ENCODE results near the gene CBX7. TPM values are rescaled to one million over a fixed set of nuclear protein-coding genes. Genes with fewer than 3 reads are reported as not detected.
A peak's percentile ranks its signal among the peaks of the same experiment; 100 is the strongest.

The CBX7 gene
- total RNA-seq, 2 experiments from 2014 or later: 48.6 to 49.1 TPM

GRCh38 chr22:39178206-39179111 lies 26.0 kb upstream of the CBX7 start:
- Histone ChIP-seq H3K4me1 (ENCODE audit: insufficient read depth, low read length) (peaks cover 51% of the 10 kb centered on the region), H3K27me3 (ENCODE audit: control insufficient read depth in 1 of 2, insufficient read depth in 2 of 2, low read length in 2 of 2) (no peaks in the 10 kb centered on the region)
- CTCF ChIA-PET: interaction anchor here (1.2 kb wide), 1 partner anchor 309 kb away, joined by 3 read pairs; no protein-coding TSS in a partner anchor

GRCh38 chr22:39177791-39178190 lies 25.3 kb upstream of the CBX7 start:
- intact Hi-C loops (cut with DNase I, micrococcal nuclease): no loop called here
- H3K4me3 Mint-ChIP-seq: no peak overlapping the region

More at GRCh38 chr22:39178206-39179111, 26.0 kb upstream of the CBX7 start:
- H3K36me3 Mint-ChIP-seq (ENCODE audit: low read depth): no peaks in the 10 kb centered on the region
- H3K27me3 Mint-ChIP-seq: no peaks in the 10 kb centered on the region
- Histone ChIP-seq H3K4me3 (ENCODE audit: low read length) (no peak overlapping the region), H3K9me3 (ENCODE audit: control insufficient read depth in 1 of 2, insufficient read depth in 1 of 2, low read length in 2 of 2) (peaks cover 0 to 16% of the 10 kb centered on the region in 2 experiments), H3K27ac (ENCODE audit: low read depth in 1 of 2, low read length in 2 of 2) (no peak overlapping the region), H3K36me3 (ENCODE audit: insufficient read depth, low read length) (no peaks in the 10 kb centered on the region)
- intact Hi-C loops (cut with DNase I, micrococcal nuclease): no loop called here
- no peak overlapping the region for H3K4me3 Mint-ChIP-seq
- peak overlapping the region; percentile 80 for H3K27ac Mint-ChIP-seq
- POLR2A ChIA-PET: no interaction called here
- H3K4me1 Mint-ChIP-seq (ENCODE audit: low read depth): peaks cover 33% of the 10 kb centered on the region
- H3K9me3 Mint-ChIP-seq: no peaks in the 10 kb centered on the region
- ATAC-seq (ENCODE audit: poor library complexity) (no peak), DNase-seq (peak in 2 of 14 experiments; percentile 10 to 31)
- TF ChIP-seq, protein P1, sequence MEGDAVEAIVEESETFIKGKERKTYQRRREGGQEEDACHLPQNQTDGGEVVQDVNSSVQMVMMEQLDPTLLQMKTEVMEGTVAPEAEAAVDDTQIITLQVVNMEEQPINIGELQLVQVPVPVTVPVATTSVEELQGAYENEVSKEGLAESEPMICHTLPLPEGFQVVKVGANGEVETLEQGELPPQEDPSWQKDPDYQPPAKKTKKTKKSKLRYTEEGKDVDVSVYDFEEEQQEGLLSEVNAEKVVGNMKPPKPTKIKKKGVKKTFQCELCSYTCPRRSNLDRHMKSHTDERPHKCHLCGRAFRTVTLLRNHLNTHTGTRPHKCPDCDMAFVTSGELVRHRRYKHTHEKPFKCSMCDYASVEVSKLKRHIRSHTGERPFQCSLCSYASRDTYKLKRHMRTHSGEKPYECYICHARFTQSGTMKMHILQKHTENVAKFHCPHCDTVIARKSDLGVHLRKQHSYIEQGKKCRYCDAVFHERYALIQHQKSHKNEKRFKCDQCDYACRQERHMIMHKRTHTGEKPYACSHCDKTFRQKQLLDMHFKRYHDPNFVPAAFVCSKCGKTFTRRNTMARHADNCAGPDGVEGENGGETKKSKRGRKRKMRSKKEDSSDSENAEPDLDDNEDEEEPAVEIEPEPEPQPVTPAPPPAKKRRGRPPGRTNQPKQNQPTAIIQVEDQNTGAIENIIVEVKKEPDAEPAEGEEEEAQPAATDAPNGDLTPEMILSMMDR (IDR thresholded peaks at IDR 0.05): no peak

DNA sequence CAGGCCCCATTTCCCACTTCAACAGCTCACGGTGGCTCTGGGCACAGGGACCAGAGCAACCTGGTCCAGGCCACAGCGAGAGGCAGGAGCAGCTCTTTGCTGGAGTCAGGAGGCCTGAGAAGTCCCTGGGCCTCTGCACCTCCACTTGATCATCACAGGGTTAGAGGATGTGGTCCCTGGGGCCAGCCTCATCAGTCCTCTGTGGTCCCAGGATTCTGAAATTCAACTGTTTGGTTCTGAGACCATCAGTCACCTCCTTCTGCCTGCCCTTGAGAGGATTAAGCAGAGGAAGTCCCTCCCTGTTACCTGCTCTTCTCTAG lies 24.9 kb upstream of the CBX7 start:
- H3K4me3 ChIP-seq (ENCODE audit: low read length): no peak overlapping the region
- peaks cover 0 to 16% of the 10 kb centered on the region in 2 experiments for H3K9me3 ChIP-seq (ENCODE audit: control insufficient read depth in 1 of 2, insufficient read depth in 1 of 2, low read length in 2 of 2)
- no peaks in the 10 kb centered on the region for H3K27me3 ChIP-seq (ENCODE audit: control insufficient read depth in 1 of 2, insufficient read depth in 2 of 2, low read length in 2 of 2)
- ATAC-seq (ENCODE audit: poor library complexity): no peak
- Mint-ChIP-seq H3K27me3 (no peaks in the 10 kb centered on the region), H3K9me3 (no peaks in the 10 kb centered on the region), H3K27ac (peak overlapping the region; percentile 80), H3K36me3 (ENCODE audit: low read depth) (no peaks in the 10 kb centered on the region), H3K4me3 (no peak overlapping the region), H3K4me1 (ENCODE audit: low read depth) (peaks cover 41% of the 10 kb centered on the region)
- peaks cover 60% of the 10 kb centered on the region for H3K4me1 ChIP-seq (ENCODE audit: insufficient read depth, low read length)
- TF ChIP-seq, protein P1 (IDR thresholded peaks at IDR 0.05): no peak
- POLR2A ChIA-PET: interaction anchor here (1.0 kb wide), 1 partner anchor 142 kb away, joined by 6 read pairs; the partner anchor contains the start of gene RPL3
- H3K27ac ChIP-seq (ENCODE audit: low read depth in 1 of 2, low read length in 2 of 2): peak overlapping the region; percentile 18 to 22
- CTCF ChIA-PET: interaction anchor here (0.6 to 0.7 kb wide), 2 partner anchors 16 to 68 kb away, joined by 3 read pairs; no protein-coding TSS in a partner anchor
- intact Hi-C loops (cut with DNase I, micrococcal nuclease): no loop called here
- DNase-seq: peak in 2 of 14 experiments; percentile 6 to 11
- no peaks in the 10 kb centered on the region for H3K36me3 ChIP-seq (ENCODE audit: insufficient read depth, low read length)

More at GRCh38 chr22:39177791-39178190, 25.3 kb upstream of the CBX7 start:
- Histone ChIP-seq H3K27ac (ENCODE audit: low read depth in 1 of 2, low read length in 2 of 2) (peak overlapping the region; percentile 18 to 22), H3K27me3 (ENCODE audit: control insufficient read depth in 1 of 2, insufficient read depth in 2 of 2, low read length in 2 of 2) (no peaks in the 10 kb centered on the region), H3K4me1 (ENCODE audit: insufficient read depth, low read length) (peaks cover 57% of the 10 kb centered on the region), H3K4me3 (ENCODE audit: low read length) (no peak overlapping the region), H3K36me3 (ENCODE audit: insufficient read depth, low read length) (no peaks in the 10 kb centered on the region), H3K9me3 (ENCODE audit: control insufficient read depth in 1 of 2, insufficient read depth in 1 of 2, low read length in 2 of 2) (peaks cover 0 to 16% of the 10 kb centered on the region in 2 experiments)
- no peak for DNase-seq
- Mint-ChIP-seq H3K4me1 (ENCODE audit: low read depth) (peaks cover 40% of the 10 kb centered on the region), H3K36me3 (ENCODE audit: low read depth) (no peaks in the 10 kb centered on the region), H3K27ac (peak overlapping the region; percentile 80), H3K27me3 (no peaks in the 10 kb centered on the region), H3K9me3 (no peaks in the 10 kb centered on the region)
- ChIA-PET CTCF (interaction anchor here (0.6 to 0.7 kb wide), 2 partner anchors 16 to 67 kb away, joined by 3 read pairs; no protein-coding TSS in a partner anchor), POLR2A (interaction anchor here (1.0 kb wide), 1 partner anchor 142 kb away, joined by 6 read pairs; the partner anchor contains the start of gene RPL3)
- no peak for ATAC-seq (ENCODE audit: poor library complexity)
- TF ChIP-seq, protein P1 (IDR thresholded peaks at IDR 0.05): no peak

Data from CD4-positive, alpha-beta T cell (primary cell).